Fibroblast of skin of back (primary cell): ENCODE measurements around the gene ASPDH.

ENCODE experiments used
- DNase-seq: peaks from one replicate; pipeline ENCODE4 v3.0.0-alpha.2; 2013

ASPDH gene

DNA sequence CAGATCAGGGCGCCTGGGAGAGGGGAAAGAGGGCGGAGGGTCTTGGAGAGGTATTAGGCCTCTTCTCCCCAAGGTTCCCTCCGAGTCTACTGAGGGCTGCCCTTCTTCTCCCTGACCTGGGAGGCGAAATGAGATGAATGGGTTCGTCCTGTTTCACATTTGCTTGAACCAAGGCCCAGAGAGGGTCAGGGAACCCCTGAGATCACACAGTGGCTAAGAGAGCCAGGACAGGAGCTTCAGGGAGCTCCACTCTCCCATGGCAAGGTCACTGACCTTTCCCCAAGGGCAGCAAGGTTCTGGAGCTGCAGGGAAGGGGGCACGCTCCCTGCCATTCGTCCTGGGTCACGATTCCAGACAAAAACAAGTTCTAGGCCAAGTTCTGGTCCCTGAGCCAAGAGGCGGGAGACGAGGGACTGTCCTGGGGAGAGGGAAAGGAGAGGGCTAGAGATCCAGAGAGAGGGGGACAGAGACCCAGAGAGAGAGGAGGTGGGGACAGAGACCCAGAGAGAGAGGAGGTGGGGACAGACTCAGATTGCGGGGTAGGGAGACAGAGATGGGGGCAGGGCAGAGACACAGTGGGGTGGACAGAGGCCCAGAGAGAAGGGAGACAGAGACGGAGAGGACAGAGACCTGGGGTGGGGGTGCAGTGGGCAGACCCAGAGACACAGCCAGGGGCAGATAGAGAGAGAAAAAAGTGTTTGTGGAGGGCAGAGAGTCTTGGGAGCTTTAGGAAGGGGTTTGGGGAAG, 541 bp downstream of the ASPDH start:
- no peak for DNase-seq

- no peak for DNase-seq
Measured at GRCh38 chr19:50512112-50512998, 1.4 kb downstream of the ASPDH start.

DNA sequence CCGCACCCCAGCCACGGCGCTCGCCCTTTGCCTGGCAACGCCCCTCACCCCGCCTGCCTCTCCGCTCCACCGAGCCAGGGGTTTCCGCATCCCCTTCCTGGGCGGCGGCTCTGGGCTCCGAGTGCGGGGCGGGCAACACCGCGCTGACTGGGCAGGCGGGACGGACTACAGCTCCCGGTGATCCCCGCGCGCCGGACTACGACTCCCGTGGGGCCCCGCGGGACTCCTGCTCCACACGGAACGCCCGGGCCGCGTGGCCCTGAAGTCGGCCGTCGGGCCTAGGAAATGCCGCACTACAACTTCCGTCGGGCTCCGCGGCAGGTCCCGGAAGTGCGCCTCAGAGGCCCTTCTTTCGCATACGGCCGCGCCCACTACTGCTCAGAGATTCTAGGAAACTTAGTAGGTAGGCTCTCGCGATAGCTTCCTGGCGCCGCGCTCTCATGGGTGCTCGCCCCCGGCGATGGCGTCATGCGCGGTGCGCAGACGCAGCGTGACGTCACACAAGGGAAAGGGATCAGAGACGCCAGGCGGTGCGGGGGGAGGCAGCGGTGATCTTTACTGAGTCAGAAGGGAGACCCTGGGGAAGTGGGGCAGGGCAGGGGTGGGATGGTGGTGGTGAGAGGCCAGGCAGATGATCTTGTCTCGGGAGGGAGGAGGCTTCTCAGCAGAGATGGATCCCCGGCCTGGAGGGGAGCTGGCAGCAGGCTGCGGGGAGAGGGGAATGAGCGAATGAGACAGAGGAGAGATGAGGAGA, 2.5 kb downstream of the ASPDH start, which contains the start of gene JOSD2:
TSS of gene JOSD2 (minus strand) at position 123 of the 754 bp plus-strand sequence. CDS start 760 bp downstream, outside the sequence.
- peak; percentile 99 for DNase-seq

GRCh38 chr19:50510700-50511068, 3.0 kb downstream of the ASPDH start:
- no peak for DNase-seq

DNA sequence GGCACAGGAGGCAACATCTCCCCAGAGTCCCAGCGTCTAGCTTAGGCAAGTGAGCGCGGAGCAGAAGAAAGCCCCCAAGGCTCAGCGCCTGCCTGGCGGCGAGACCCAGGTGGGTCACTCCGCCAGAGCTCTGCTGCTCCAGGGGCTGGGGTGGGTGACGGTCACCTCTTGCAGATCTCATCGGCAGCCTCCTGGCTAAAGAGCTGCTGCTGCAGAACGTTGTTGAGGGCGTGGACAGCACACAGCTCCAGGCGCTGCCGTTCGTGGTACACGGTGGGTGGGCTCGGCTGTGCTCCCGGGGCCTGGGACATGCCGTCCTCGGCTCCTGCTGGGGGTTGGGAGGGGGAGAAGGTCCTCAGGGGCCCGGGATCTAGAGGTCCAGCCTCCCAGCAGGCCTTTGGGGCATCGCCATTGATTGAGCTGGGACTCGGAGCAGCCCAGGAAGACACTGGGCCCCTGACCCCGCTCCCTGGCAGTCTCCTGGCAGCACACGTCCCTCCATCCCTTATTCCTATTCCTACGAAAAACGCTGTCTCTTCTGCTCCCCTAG, 3.5 kb downstream of the ASPDH start:
- DNase-seq, result no peak

DNA sequence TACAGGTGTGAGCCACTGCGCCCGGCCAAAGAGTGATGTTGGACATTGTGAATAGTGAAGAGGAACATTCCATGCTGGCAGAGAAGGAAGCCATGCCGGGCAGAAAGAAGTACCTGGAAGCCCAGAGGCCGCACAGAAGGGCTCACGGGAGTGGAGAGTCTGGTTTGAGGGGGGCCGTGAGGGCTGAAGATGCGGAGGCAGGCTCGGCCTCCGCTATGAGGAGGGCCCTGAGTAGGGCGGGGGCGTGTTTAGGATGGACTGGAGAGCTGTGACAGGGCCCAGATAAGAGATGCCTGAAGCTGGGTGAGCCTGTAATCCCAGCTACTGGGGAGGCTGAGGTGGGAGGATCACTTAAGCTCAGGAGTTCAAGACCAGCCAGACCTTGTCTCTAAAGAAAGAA, 4.3 kb downstream of the ASPDH start:
- DNase-seq, result no peak

DNA sequence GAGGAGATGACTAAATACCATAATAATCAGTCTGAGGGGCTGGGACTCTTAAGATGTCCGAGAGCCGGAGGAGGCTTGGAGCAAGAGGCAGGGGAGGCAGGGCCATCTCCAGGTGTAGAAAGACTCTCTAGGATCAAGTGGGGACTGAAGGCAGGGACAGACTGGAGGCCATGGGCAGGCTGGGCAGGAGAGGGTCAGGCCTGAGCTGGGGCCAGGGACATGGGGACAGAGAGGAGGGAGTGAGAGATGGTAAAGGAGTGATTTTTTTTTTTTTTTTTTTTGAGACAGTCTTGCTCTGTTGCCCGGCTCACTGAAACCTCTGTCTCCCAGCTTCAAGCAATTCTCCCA, 4.9 kb downstream of the ASPDH start:
- no peak for DNase-seq

- no peak for DNase-seq
Measured at GRCh38 chr19:50507376-50507775, 6.3 kb downstream of the ASPDH start.

- DNase-seq, result no peak
Measured at GRCh38 chr19:50506700-50507099, 7.0 kb downstream of the ASPDH start.

GRCh38 chr19:50505856-50506611, 7.7 kb downstream of the ASPDH start:
- no peak for DNase-seq

- DNase-seq, result no peak
Measured at GRCh38 chr19:50501568-50502475, 11.9 kb downstream of the ASPDH start.

DNA sequence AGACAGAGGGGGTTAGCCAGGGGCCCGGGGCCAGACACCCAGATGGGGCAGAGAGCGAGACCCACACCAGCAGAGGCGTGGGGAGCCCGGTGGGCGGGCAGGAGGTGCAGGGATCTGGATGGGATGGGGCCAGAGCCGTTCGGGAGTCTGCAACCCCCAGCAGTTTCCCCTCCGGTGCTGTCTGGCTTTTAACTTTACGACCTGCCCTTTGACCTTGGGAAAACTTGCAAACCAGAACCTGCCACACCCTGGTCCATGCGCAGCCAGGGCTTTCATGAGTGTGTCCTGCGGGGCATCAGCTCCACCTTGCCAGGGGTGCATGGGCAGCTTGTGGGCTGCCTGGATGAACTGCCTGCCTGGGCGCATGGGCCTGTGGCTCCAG, 12.5 kb downstream of the ASPDH start:
- no peak for DNase-seq

GRCh38 chr19:50500753-50501151, 13.0 kb downstream of the ASPDH start:
- DNase-seq, result no peak

DNA sequence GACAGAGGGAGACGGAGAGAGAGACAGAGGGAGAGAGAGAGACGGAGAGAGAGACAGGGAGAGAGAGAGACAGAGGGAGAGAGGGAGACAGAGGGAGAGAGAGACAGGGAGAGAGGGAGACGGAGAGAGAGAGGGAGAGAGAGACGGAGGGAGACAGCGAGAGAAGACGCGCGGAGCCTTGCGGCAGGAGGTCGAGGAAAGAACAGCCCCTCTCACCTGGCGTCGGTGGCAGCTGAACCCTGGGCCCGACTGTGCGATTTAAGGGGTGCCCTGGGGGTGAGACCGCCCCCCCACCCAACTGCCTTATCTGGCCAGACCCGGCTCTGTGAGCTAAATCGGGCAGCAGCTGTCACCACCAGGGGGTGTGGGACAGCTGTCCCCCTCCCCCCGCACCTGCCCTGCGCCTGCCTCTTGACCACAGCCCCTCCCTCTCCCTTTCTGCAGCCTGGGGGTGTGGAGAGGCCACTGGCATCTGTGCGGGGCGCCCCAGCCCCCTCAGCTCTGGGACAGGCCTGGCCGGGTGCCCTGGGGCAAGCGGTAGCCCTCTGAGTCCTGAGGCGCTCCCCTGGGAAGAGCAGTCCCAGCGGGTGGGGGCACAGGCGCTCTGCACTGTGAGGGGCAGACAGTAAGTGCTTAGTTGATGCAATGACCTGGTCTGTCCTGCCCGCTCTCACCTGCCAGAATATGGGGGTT, 13.5 kb downstream of the ASPDH start:
- DNase-seq, result no peak

- DNase-seq, result no peak
Measured at GRCh38 chr19:50498219-50499056, 15.3 kb downstream of the ASPDH start.

DNA sequence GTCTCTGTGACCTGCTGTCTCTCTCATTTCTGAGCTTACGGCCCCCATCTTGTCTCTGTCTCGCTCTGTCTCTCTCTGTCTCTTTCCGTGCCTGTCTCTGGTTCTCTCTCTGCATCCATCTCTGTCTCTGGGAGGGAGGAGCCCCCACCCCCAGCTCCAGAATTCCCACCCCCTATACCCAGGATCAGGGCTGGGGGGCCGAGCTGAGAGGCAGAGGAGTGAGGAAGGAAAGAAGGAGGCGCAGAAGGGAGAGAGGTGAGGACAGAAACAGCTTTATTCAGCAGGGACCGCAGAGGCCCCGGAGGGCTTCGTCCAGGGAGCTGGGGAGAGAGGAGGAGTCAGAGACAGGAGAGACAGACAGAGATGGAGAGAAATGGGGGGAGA, 16.7 kb downstream of the ASPDH start:
- no peak for DNase-seq

- no peak for DNase-seq
Measured at GRCh38 chr19:50496189-50497021, 17.3 kb downstream of the ASPDH start.

- no peak for DNase-seq
Measured at GRCh38 chr19:50495020-50495531, 18.6 kb downstream of the ASPDH start.
